GM19455 (cell line): Measurements from ENCODE around the gene MVD.
"Not testable (repeated sequence)": the region's sequence is repeated elsewhere in the genome, so short reads cannot be mapped to it uniquely, and the experiment has no call there.

Experiments
- ATAC-seq: cut with Tn5 transposase; IDR thresholded peaks from one replicate; pipeline ENCODE4 v1.9.1; 2021; ENCODE audit not compliant: unreplicated experiment

The MVD gene

DNA sequence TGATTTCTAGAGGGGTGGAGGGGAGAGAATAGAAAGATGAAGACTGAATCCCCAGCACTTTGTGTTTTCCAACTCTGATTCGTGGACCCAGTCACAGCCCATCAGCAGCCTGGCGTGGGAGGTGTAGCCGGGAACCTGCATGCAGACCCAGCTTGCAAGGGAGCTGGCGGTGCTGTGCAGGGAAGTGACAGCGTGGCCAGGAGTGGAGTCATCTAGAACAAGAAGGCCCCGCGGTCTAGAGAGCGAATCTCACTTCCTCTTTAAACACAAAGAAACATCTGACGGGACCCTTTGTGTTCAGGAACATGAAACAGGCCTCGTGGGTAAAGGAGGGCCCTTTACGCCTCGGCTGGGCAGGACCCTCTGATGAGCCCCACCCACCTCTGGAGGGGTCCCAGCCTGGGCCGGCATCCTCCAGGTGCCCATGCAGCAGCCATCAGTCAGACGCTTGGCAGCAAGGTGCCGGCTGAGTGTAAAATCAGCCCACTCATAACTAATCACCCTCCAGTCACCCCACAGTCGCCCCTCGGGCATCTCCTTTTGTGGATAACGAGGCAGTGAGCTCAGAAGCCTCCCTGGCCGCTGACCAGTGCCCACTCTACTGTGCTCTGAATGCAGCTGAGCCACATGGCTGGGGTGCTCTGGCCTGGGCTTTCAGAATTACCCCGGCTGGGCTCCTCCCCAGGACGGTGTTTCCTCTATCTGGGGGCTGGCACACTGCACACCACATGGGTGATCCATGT is 19.0 kb upstream of the MVD start:
- peak; percentile 60 for ATAC-seq

- ATAC-seq, result no peak
Observed at GRCh38 chr16:88681084-88681680, 18.3 kb upstream of the MVD start.

- no peak for ATAC-seq
Observed at GRCh38 chr16:88680554-88681083, 17.7 kb upstream of the MVD start.

- ATAC-seq, result no peak
Observed at GRCh38 chr16:88678224-88678979, 15.5 kb upstream of the MVD start.

DNA sequence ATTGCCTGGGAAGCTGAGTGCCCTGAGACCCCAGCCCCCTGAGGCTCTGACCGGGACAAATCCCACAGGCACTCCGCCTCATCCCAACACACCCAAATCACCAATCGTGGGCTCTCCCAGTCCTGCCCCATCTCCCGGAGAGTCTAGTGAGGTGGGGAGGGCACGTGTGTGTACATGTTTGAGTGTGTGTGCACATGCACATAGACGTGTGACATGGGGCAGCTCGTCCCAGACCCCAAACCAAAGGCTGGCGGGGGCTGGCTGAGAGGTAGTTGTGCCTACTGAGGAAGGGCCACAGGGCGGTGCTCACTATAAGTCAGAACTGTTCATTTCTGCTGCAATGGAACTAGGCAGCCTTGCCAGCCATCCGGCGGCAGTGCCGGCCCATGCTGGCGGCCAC is 14.8 kb upstream of the MVD start:
- ATAC-seq, result no peak

- no peak for ATAC-seq
Observed at GRCh38 chr16:88676502-88677242, 13.8 kb upstream of the MVD start.

GRCh38 chr16:88673716-88674379 is 11.0 kb upstream of the MVD start:
- no peak for ATAC-seq

GRCh38 chr16:88672776-88673175 is 9.9 kb upstream of the MVD start:
- ATAC-seq, result no peak

DNA sequence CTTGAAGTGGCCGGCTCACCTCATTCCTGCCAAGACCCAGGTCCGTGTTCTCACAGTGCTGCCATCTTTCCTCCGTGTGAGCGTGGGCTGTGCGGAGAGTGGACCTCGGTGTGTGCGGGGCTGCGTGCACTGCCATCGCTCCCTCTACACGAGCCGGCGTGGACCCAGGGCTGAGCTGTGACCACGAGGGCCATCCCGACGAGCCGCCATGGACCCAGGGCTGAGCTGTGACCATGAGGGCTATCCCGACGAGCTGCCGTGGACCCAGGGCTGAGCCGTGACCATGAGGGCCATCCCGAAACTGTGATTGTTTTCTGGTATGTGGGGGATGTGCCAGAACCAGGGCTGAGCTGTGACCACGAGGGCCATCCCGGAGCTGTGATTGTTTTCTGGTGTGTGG is 8.9 kb upstream of the MVD start:
- ATAC-seq, result no peak

DNA sequence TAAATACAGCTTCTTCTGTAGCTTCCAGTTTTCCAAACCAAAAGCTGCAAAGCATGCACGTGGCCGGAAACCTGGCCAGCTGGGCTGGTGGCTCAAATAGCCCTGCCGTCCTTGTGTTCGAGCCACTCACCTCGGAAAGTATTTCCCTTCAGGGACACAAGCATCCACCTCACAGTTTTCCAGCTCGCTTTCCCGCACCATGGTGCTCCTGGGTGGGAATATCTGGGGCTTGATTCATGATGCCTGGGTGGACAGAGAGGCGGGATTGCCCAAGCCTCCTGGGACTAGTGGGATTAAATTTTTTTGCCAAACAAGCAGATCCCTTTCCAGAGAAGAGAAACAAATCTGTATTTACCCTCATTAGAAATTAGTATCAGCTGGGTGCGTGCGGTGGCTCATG is 7.1 kb upstream of the MVD start:
- ATAC-seq, result no peak

GRCh38 chr16:88669493-88669892 is 6.6 kb upstream of the MVD start:
- not testable (repeated sequence) for ATAC-seq

- no peak for ATAC-seq
Observed at GRCh38 chr16:88667461-88667860, 4.6 kb upstream of the MVD start.

- ATAC-seq, result no peak
Observed at GRCh38 chr16:88665570-88665969, 2.7 kb upstream of the MVD start.

- no peak for ATAC-seq
Observed at GRCh38 chr16:88665148-88665547, 2.3 kb upstream of the MVD start.

- ATAC-seq, result peak; percentile 6
Observed at GRCh38 chr16:88662222-88662842, 559 bp downstream of the MVD start.

- ATAC-seq, result no peak
Observed at GRCh38 chr16:88661468-88661867, 1.4 kb downstream of the MVD start.

DNA sequence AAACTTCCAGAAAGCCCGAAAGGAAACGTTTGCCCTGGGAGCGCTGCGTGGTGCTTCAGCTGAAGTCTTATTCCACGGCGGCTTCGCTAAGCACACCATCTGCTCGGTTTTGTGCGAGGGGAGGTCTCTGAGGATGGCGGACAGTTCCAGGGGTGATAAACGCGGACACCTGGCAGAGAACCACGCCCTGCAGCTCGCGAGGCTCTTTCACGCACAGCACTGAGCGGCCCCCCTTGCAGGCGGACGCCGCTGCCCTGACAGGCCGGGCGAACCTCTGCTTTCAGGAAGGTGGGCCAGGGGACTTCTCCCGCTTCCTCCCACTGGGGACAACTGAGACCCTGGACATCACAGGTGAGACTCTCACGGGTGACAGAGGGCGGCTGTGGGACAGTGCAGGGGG is 3.7 kb downstream of the MVD start:
- no peak for ATAC-seq

GRCh38 chr16:88658714-88659113 is 4.2 kb downstream of the MVD start:
- ATAC-seq, result no peak

DNA sequence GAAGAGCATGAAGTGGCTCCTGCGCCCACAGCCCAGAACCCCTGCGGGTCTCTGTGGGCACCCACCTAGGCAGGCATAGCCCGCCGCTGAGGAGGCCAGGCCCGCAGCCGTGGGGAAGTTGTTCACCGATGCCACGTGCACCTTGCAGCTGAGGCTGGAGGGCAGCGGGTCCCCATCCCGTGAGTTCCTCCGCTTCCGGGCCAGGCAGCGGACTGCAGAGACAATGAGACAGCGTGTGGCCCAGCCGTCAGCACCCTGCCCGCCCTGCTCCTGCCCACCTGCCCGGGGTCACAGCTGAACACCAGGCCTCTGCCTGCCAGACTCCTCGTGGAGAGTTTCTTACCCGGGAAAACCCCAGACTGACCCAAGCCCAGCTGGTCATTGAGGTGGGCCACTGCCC is 5.5 kb downstream of the MVD start:
- no peak for ATAC-seq

DNA sequence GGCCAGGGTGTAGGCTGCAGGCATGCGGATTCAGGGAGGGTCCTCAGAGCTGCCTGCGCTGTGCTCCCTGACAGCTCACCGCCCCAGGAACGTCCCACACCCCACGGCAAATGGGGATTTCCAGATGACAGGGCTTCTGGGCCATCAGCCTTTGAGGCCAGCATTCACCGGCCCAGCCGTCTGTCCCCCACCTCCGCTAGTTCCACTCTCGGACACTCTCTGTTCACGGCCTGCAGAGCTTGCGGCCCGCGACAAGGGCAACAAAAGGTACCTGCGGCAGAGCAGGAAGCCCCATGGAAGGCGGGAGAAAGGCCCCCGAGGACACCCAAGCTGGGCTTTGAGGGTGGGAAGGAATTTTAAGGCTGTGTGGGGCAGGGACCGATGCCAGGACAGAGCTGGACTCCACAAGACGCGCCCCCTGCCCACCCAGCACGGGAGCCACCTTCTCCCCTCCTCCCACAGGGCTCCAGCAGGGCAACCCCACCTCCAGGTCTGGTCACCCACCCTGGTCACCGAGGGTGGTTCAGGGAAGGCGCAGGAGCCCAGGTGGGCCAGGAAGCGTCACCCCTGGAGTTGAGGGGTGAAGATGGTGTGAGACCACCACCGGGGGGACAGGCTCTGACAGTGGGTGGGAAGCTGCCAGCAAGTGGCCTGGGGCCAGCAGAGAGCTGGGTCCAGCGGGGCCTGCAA is 6.5 kb downstream of the MVD start:
- no peak for ATAC-seq
